Osteoblast (primary cell): ENCODE results near the gene STX19. TPM values are rescaled to one million over a fixed set of nuclear protein-coding genes. Genes with fewer than 3 reads are reported as not detected.

Experiments used
- DNase-seq: peaks from one replicate; pipeline ENCODE4 v3.0.0; 2011; ENCODE audit warnings: low spot score, mixed read lengths; ENCODE audit not compliant: insufficient read length; ENCODE audit errors: missing footprints
- H2AFZ ChIP-seq: 2 replicates; pipeline ENCODE4 v1.6.0; 2011; ENCODE audit warnings: mild to moderate bottlenecking, low read length
- H3K27ac ChIP-seq: 2 replicates; pipeline ENCODE4 v1.5.1; 2011; ENCODE audit warnings: mild to moderate bottlenecking, low read depth, low read length, moderate library complexity
- H3K27me3 ChIP-seq: 2 replicates; pipeline ENCODE4 v1.6.0; 2012; ENCODE audit warnings: mild to moderate bottlenecking, control low read depth, inconsistent platforms, low read length, moderate library complexity; ENCODE audit not compliant: insufficient read depth
- H3K36me3 ChIP-seq: 2 replicates; pipeline ENCODE4 v1.5.1; 2011; ENCODE audit warnings: mild to moderate bottlenecking, low read length, control low read depth, moderate library complexity; ENCODE audit not compliant: insufficient read depth
- H3K4me1 ChIP-seq: 2 replicates; pipeline ENCODE4 v1.5.1; 2011; ENCODE audit warnings: mild to moderate bottlenecking, low read length, control low read depth, moderate library complexity; ENCODE audit not compliant: insufficient read depth
- H3K4me2 ChIP-seq: 2 replicates; pipeline ENCODE4 v1.6.0; 2011; ENCODE audit warnings: mild to moderate bottlenecking, low read length; ENCODE audit not compliant: insufficient read depth
- H3K4me3 ChIP-seq: fragments of 200-600 bp; sonication (generic); 3 replicates; pipeline ENCODE4 v1.5.1; 2012; ENCODE audit warnings: mild to moderate bottlenecking, low read length, inconsistent platforms; ENCODE audit not compliant: insufficient read depth
- H3K79me2 ChIP-seq: 2 replicates; pipeline ENCODE4 v1.6.0; 2012; ENCODE audit warnings: mild to moderate bottlenecking, low read length, control low read depth, inconsistent platforms; ENCODE audit not compliant: insufficient read depth
- H3K9me3 ChIP-seq: 2 replicates; pipeline ENCODE4 v1.5.1; 2011; ENCODE audit warnings: low read depth, low read length, control low read depth
- H4K20me1 ChIP-seq: 2 replicates; pipeline ENCODE4 v1.6.0; 2012; ENCODE audit warnings: mild to moderate bottlenecking, low read length, control low read depth; ENCODE audit not compliant: insufficient read depth
- CTCF ChIP-seq: IDR thresholded peaks from 2 replicates; pipeline ENCODE4 v1.5.1; 2011; ENCODE audit warnings: mild to moderate bottlenecking, low read depth, low read length, moderate library complexity; ENCODE audit errors: extremely low read depth
- total RNA-seq: library from RNA; depleted of rRNA; stranded (reverse); fragments of >200 nt; gene quantifications from 2 replicates; pipeline ENCODE4 v1.2.3, GENCODE V29; 2012

The STX19 gene
- total RNA-seq, result under 0.01 TPM in 1 of 2 replicates, not detected in the other

- DNase-seq, result no peak
- no peak within 1 kb of the TSS for H2AFZ ChIP-seq
- H3K27me3 ChIP-seq, result no peaks in the 10 kb centered on the region
- H3K4me2 ChIP-seq, result no peak within 1 kb of the TSS
- H3K9me3 ChIP-seq, result no peaks in the 10 kb centered on the region
- H3K36me3 ChIP-seq, result no peaks in the 10 kb centered on the region
- no peaks in the 10 kb centered on the region for H3K4me1 ChIP-seq
- TF ChIP-seq CTCF, result no peak
- H4K20me1 ChIP-seq, result no peaks in the 10 kb centered on the region
- H3K4me3 ChIP-seq, result no peak within 1 kb of the TSS
- H3K79me2 ChIP-seq, result no peaks in the 10 kb centered on the region
- no peak within 1 kb of the TSS for H3K27ac ChIP-seq
Measured at GRCh38 chr3:94028093-94028837, at the start of gene STX19. Gene STX19 (minus strand): TSS chr3:94028597. CDS start chr3:94015269, 13,328 bp downstream.

DNA sequence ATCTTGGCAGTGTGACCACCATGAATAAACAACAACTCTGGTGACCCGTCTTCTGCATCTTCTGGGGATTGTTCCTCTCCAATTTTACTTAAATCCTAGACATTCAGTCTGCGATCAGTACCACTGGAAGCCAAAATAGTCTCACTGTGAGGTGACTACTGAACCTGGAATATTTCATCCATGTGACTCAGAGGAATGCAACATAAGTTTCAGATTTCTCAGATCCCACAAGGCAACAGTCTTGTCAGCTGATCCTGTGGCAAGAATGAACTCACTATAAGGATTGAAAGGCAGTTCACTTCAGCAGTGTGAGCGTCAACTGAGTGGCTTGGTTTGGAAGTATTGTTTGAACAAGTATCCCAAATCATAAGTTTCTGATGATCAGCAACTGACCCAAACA is 47.7 kb upstream of the STX19 start:
- peaks cover 4% of the 10 kb centered on the region for H3K4me1 ChIP-seq
- no peak overlapping the region for H3K4me2 ChIP-seq
- TF ChIP-seq CTCF, result no peak
- no peak overlapping the region for H2AFZ ChIP-seq
- peaks cover 11% of the 10 kb centered on the region for H3K79me2 ChIP-seq
- no peak overlapping the region for H3K27ac ChIP-seq
- H3K36me3 ChIP-seq, result no peaks in the 10 kb centered on the region
- H3K9me3 ChIP-seq, result no peaks in the 10 kb centered on the region
- H3K27me3 ChIP-seq, result no peaks in the 10 kb centered on the region
- DNase-seq, result peak; percentile 8
- H4K20me1 ChIP-seq, result no peaks in the 10 kb centered on the region
- H3K4me3 ChIP-seq, result no peak overlapping the region

GRCh38 chr3:94071713-94072284 is 43.4 kb upstream of the STX19 start:
- no peaks in the 10 kb centered on the region for H3K27me3 ChIP-seq
- H3K4me1 ChIP-seq, result peaks cover 8% of the 10 kb centered on the region
- H4K20me1 ChIP-seq, result no peaks in the 10 kb centered on the region
- H3K36me3 ChIP-seq, result no peaks in the 10 kb centered on the region
- no peak overlapping the region for H3K4me3 ChIP-seq
- H2AFZ ChIP-seq, result no peak overlapping the region
- no peak overlapping the region for H3K4me2 ChIP-seq
- no peak overlapping the region for H3K27ac ChIP-seq
- H3K9me3 ChIP-seq, result no peaks in the 10 kb centered on the region
- DNase-seq, result no peak
- H3K79me2 ChIP-seq, result peaks cover 18% of the 10 kb centered on the region
- TF ChIP-seq CTCF, result no peak

GRCh38 chr3:94070341-94070911 is 42.0 kb upstream of the STX19 start:
- no peaks in the 10 kb centered on the region for H3K9me3 ChIP-seq
- H4K20me1 ChIP-seq, result no peaks in the 10 kb centered on the region
- no peak overlapping the region for H3K4me3 ChIP-seq
- no peaks in the 10 kb centered on the region for H3K27me3 ChIP-seq
- H3K4me1 ChIP-seq, result peaks cover 4% of the 10 kb centered on the region
- H3K36me3 ChIP-seq, result no peaks in the 10 kb centered on the region
- no peak overlapping the region for H3K4me2 ChIP-seq
- no peak overlapping the region for H3K27ac ChIP-seq
- no peak for DNase-seq
- no peak overlapping the region for H2AFZ ChIP-seq
- no peak for TF ChIP-seq CTCF
- H3K79me2 ChIP-seq, result peaks cover 14% of the 10 kb centered on the region
